ENCODE results near the gene SMAD3.

Gene SMAD3

DNA sequence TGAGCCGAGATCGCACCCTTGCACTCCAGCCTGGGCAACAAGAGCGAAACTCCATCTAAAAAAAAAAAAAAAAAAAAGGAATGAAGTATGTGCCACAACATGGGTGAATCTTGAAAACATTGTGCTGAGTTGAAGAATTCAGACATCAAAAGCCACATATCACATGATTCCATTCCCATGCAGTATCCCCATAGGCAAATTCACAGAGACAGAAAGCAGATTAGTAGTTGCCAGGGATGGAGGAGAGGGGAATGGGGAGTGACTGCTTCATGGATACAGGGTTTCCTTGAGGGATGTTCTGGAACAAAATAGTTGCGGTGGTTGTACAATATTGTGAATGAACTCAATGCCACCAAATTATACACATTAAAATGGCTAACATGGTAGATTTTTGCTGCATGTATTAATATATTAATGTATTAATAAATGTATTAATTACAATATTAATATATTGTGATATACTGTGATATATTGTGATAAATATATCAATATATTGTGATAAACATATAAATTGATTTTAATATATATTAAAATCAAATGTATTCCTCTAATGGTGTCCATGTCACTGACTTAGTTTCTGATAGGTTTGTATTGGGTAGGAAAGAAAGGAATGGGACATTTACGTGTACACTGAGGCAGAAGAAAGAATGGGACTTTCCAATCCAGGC, 34.9 kb downstream of the SMAD3 start:
- no peak for DNase-seq

DNA sequence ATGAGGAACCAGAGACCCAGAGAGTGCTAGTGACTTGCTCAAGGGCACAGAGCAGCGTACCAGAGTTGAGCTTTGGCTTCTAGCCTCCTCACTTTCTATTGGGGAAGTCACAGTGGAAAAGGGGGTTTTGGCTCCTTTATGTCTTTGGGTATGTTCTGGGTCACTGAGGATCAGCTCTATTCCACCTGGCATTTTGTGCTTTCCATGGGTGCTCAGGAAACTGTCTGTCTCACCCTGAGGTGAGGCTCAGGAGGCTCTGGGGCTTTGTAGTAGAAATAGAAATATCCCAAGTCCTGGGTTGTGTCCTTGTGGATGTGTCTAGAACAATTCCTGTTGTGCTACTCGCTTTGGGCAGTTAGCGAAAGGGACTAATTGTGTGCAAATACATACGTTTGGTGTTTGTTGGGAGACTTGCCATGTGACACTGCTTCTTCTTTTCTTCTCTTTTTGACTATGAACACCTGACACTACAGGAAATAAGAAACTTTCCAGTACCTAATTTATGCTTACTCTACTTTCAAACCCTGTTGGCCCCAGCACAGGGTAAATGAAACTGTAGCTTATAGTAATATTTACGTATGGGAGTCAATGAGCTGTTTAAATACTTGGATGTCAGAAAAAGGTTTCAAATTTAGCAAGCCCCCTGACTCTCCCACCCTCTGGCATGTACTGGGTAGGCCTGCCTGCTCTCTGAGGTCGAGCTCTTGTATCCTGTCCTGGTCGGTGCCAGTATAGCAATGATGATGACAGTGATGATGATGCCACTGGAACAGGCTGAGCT, 35.6 kb downstream of the SMAD3 start:
- DNase-seq, result no peak

DNA sequence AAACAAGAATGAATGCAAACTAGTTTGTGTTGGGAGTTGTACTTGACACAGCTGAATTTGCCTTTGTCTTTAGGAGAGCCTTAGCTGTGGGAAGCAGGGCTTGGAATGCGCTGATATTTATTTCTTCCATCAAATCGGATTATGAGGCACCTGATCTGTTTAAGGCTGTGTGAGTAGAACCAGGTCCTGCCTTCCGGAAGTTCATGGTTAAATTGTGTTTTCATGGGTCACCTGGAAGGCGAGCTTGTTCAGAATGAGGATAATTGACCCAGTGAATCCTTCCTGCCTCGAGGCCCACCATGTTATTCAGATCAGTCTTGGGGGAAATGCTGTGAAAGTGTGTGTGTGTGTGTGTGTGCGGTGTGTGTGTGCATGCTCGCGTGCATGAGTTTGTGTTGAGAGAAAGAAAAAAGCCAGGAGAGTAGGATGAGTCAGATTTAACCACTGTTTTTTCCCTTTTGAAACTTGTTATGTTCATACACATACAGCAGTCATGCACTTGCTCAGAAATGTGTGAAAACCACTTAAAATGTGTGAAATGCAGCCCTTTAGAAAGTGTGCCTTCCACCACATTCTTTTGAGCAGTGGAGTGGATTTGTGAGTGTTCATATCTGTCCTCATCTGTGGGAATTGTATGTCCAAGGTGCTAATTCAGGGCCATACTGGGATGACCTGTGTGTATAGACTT, 36.7 kb downstream of the SMAD3 start:
- DNase-seq, result no peak

DNA sequence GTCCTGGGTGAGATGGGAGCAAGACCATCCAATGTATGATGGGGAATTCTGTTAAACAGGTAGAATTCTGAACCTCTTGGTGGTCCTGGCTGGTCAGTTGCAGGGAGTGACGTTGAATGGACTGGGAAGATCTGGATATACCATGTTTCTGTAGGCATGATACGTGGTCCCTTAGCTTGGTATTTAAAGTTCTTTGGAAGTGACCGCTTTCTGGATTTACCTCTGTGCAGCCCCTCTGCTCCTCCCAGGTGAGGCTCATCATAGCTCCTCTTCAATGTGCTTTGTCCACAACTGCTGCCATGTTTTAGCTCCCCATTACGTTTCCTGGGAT, 37.2 kb downstream of the SMAD3 start:
- DNase-seq, result no peak

DNA sequence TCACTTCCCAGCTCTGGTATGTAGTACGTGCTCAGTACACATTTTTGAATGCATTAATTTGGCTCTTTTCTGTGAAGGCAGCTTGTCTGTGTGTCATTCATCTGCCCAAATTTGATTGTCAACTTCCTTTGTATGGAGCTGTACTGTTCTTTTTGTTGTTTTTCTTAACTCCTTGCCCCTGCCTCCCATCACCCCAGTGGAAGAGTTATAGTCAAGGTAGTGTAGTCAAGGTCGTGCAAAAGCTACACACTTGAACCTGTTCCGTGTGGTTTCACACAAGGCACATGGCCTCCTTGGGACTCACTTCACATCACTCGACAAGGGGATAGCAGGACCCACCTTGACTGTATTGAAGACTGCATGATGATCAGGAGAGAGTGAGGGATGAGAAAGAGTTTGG, 37.6 kb downstream of the SMAD3 start:
- DNase-seq, result no peak

DNA sequence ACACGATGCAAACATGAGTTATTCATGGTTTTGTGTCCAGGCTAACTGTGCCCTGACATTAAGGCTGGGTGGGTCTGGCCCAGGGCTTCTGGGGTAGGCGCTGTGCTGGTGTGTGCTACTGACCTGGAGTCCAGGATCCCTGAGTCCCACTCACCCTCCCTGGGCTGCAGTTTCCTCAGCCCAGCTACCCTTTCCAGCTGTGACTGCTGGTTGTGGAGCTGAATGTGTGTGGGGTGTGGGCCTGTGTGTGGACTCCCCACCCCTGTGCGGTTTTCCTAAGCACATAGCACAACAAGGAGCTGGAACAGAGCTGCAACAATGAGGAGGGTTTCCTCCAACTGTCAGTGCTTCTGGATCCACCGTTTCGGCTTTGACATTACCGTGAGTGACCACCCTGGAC, 38.0 kb downstream of the SMAD3 start:
- no peak for DNase-seq

DNA sequence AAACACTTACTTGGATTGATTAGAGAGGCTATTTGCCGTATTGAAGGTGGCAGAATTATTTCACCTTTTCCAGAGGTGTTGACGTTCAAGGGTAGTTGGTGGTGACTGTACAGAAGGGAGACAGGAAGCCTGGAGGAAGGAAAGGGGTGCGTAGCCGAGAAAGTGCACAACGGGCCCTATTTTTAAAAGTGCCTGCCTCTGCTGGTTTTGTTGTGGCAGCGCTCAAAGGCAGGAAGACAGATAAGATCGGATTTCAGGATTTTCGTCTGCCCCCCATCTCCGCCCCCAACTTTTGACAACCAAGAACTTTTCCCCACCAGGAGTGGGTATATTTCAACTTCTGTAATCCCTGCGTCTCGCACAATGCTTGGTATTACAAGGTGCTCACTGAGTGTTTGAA, 38.5 kb downstream of the SMAD3 start:
- no peak for DNase-seq

DNA sequence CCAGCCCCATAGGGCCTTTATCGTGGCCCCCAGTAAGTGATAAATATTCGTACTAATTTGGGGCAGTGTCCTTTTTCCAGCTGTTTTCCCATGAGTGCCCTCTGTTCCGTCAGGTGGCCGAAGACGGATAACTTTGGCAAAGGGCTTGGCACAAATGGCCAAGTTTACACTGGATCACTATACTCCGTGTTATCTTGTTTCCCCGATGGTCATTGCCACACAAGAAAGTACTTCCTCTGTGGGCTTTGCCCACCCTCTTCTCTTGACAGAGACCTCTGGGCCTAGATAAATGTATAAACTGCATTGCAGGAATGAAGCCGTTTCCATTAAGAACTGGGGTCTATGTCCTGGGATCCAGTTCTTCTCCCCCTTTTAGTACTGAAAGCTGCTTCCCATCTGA, 39.1 kb downstream of the SMAD3 start:
- DNase-seq, result no peak

DNA sequence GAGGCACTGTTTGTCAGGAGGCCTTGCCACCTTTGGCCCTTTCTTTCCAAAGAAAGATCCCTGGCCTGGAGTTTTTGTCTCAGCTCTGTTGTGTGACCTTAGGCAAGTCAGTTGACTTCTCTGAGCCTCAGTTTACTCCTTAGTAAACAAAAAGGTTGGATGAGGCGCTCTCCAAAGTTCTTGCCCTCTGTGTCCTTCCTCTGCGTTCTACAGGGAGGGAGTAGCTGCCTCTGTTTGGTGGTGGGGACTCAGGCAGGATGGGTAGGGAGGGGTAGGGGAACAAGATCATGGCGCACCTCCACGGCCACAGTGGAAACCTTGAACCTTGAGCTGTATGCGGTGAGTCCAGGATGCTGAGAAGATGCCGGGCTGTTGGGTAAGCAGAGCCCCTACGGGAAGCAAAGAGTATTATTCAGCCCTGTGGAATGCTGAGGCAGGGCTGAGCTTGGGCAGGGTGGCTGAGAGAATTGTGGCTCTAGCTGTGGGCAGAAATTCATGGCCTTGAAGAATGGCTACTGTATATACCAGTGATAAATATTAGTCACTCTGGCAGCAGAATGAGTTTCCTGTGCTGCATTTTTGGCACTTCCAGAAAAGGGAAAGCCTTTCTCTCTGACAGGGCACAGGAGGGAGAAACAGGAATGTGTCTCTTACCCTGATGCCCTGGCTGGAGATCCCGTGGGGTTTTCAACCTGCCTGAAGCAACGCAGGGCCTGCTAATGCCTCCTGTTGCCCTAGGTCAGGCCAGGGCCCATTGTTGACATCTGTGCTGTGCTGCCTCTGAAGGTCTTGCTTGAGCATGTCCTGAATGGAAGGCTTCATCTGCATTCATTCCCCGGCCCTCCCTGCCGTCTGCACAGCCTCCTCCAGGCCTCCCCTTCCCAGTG, 39.9 kb downstream of the SMAD3 start:
- no peak for DNase-seq

DNA sequence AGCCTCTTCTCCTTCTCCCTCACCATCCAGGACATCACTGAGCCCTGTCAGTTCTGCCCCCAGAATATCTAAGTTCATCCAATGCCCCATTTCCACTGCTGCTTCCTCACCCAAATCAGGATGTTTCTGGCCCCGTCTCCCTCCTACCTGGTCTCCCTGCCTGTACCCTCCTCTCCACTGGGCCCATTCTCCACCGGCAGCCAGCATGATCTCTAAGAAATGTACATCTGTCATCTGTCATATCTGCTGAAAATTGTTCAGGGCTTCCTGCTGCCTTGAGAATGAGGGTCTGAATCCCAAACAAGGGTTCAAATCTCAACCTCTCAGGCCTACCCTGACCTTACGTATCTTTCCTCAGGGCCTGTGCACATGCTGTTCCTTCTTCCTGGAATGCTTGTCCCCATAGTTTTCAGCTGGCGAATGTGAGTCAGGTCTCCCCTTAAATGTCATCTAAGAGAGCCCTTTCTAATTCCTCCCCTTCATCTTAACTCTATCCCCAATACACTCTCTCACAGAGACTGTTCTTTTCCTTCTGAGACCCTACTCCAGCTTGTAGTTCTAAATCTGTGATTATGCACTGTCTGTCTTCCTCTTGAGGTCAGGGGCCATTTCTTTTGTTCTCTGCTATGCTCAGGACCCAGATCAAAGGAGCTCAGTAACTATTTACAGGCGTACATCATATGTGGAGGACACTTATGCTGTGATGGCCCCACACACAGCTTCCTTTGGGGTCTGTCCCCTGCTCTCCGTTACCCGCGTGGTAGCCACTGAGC, 40.8 kb downstream of the SMAD3 start:
- no peak for DNase-seq

DNA sequence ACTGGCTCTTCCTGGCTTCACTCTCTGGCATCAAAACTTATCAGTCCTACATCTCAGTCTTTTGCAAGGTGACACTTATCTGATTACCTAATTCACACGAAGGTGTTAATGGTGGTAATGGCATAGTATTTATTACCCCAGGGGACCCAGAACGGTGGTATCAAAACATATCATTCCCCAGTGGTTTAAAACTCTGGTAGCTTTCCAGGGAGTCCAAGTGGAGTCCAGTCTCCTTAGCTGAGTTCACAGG, 41.3 kb downstream of the SMAD3 start:
- no peak for DNase-seq

DNA sequence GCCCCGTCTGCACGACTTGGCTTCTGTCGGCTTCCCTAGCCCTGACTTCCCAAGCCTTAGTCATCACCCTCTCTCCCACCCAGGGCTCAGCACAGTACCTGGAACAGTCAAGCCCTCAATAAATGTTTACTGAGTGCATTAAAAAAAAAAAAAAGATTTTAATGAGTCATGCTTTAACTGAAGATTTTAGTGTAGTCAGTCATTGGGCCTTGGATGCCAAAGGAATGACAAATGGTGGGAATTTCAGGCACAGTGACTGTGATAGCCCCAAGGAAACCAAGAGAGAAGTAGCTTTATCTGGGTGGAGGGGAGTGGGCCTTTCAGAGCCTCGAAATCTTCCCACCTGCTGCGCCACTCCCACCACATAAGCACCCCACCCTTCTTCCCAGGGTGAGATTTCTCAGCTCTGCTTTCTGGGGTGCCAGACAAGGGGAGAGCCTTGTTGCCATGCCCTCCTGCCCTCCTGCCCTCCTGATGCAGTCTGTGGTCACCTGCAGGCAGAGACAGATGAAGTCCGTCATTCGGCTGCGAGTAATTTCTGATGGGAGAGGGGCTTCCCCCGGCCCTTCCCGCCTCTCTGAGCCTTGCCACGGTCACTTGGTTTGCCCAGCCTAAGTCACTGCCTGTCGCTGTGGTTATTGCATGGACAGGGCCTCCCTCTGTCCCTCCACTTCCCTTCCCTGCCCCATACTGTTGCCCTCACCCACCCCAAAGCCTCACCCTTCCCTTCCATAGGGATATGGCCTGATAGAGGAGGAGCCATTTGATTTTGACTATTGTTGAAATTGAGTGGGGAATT, 41.8 kb downstream of the SMAD3 start:
- DNase-seq, result no peak

DNA sequence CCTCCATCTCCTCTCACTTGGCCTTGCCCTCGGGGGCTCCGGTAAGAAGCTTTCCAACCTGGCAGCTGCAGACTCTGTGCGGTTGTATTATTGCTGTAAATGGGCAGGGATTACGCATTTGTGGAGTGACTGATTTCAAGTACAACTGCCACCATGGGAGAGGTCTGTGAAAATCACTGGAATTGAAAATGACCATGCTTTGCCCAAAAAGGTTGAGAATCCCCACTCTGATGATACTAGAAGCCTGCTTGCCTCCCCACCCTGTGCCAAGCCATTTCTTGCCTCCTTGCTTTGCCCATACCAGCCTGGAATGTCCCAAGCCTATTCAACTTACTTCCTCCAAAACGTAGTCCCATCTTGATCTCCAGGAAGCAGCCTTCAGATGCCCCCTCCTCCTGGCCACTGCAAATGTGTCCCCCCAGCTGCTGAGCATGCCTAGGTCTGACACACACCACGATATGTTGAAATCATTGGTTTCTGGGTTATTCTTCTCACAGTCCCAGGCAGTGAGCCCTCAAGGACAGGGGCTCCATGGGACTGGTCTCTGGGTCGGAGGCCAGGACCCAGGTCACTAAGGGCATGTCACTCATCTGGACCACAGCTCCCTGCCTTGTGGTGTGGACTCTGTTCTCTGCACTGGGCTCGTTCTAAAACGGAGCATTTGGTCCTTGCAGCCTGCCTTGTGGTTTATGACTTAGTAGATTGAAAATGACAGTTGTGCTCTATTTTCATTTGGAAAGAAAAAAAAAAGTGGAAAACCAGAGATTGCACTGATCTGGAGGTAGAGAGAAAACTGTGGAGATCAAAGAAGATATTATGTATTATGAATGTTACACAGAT, 42.9 kb downstream of the SMAD3 start:
- no peak for DNase-seq

DNA sequence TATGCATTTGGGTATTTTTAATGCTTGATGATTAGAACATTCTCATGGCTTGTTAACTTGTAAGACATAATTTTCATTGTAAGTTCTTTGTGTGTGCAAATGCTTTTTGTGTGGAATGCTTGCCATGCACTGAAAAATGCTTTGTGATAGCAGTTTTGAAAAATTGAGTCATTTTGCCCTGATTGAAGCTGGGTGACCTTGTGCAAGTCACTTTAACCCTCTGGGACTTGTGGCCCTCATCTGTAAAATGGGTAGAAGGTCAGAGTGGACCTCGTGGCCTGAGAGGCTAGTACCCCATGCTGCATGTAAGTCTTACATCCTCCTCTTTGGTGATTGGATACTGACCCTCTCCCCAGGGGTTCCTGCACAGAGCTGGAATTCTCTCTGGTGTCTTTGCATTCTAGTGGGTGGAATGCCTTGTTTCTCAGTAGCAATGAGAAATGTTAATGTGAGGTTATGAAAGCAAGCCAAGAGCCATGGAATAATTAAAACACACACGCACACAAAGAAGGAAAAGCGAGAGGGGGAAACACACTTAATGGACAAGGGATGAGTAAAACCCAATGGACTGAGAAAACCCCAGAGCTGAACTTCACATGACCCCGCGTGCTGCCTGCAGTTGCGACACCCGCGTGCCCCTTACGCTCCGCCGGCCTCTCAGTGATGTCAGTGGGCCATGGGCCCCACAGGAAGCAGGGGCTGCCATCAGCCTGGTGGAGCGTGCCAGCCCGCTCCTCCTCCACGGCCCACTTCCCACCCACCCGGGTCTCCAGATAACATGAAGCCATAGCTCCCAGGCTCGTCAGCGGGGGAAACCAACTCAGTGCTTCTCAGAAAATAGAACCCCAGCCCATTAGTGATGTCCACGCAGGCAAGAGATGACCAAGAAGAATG, 44.0 kb downstream of the SMAD3 start:
- DNase-seq, result no peak

DNA sequence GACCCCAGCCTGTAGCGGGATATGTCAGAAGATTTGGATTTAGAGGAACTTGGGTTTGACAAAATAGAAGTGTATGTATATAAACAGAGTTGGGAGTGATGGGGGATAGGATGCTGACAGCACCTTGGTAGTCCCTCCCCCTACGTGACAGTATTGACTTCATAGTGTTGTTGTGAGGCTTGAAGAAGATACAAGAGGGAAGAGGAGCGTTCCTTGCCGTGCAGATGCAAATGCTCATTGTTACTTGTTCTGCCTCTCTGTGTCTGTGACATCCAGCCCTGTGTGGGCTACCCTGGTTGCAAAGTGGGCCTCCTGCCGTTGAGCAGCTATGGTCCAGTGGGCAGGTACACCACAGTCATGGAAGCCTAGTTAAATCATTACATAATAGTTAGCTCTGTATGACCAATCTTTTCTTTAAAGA, 45.0 kb downstream of the SMAD3 start:
- DNase-seq, result no peak

DNA sequence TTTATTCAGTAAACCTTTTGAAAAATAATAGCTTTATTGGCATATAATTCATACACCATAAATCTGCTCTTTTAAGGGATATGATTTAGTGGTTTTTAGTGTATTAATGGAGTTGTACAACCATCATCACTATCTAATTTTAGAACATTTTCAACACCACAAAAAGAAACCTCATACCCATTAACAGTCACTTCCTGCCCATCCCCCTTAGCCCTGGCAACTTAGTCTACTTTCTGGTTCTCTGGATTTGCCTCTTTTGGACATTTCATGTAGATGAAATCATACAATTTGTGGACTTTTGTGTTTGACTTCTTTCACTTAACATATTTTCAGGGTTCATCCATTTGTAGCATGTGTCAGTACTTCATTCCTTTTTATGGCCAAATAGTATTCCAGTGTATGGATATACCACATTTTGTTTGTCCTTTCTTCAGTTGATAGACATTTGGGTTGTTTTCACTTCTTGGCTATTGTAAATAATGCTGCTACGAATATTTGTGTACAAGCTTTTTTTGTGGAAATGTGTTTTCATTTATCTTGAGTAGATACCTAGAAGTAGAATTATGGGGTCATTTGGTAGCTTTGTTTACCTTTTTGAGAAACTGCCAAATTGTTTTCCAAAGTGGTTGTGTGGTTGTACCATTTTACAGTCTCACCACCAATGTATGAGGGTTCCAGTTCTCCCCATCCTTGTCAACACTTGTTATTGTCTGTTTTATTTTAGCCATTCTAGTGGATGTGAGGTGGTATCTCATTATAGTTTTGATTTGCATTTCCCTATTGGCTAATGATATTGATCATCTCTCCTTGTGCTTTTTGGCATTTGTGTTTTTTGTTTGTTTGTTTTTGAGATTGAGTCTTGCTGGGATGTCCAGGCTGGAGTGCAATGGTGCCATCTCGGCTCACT, 45.8 kb downstream of the SMAD3 start:
- DNase-seq, result no peak

DNA sequence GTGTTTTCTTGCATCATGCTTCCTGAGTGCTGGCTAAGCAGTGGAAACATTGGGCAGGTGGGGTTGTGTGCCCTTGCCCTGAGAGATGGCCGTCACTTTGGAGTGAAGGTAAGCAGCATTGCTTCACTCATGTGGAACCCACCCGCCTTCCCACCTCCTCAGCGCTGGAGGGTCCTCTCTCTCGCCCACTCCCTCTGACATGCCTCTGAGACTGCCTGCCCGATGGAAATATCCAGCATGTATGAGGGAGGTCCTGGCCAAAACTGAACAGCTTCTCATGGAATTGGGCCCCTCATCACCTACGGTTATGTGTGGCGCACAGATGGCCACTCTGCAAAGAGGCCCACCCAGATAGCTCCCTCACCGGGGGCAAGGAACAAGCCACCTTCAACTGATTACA, 48.6 kb downstream of the SMAD3 start:
- no peak for DNase-seq

DNA sequence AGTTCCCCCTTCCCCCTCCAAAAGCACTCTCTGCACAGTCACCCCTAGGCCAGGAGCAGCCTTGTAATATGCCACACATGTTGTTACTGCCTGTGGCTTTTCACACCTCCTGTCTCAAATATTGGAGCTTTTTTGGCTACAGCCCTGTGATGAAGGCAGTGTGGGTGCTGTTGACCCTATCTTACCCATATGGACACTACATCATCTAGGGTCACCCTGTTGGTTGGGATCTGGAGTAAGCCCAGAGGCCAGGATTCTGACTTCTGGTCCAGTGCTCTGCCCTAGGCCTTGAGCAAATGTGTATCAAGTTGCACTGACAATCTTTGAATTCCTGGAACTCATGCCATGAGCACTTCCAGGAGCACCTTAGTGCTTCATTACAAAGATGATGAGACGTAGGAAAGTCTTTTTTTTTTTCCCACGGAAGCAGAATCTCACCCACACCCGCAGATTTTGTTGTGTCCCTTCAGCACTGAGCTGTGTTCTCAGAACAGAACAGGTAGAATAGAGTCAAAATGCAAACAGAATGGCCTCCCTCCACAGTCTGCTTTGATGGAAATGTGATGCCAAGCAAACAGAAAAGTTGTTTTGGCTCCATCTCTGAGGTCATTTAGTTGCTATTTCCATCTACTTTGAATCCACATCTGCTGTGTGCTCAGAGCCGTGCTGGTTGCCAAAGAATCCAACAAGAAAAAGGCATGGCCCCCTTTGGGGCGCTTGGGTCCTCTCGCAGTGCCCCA, 49.6 kb downstream of the SMAD3 start:
- no peak for DNase-seq
